ENCODE data around the gene COMMD1. TPM values are rescaled to one million over a fixed set of nuclear protein-coding genes. Genes with fewer than 3 reads are reported as not detected.
"Not testable (repeated sequence)": the region's sequence is repeated elsewhere in the genome, so short reads cannot be mapped to it uniquely, and the experiment has no call there.

COMMD1 gene
- total RNA-seq, 1 donor from 2014 or later: 39.7 TPM

DNA sequence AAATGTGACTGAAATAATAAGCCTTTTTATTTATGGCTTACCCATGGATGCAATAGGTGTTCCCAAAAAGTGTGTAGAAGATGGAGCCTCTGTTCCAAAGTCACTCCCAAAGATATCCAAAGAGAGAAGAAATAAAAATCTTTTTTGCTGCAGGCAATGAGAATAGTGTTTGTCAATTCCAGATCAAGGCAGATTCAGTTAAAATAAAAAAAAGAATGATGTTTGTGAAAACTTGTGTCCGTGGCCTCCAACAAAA is 43.9 kb downstream of the COMMD1 start:
- peaks cover 45% of the 10 kb centered on the region for H3K4me1 Mint-ChIP-seq (ENCODE audit: unreplicated experiment)
- H3K36me3 Mint-ChIP-seq (ENCODE audit: unreplicated experiment): peaks cover 8% of the 10 kb centered on the region
- no peak overlapping the region for H3K4me3 Mint-ChIP-seq (ENCODE audit: unreplicated experiment)
- no peak for DNase-seq (ENCODE audit: extremely low spot score, unreplicated experiment)
- H3K9me3 Mint-ChIP-seq (ENCODE audit: unreplicated experiment): no peaks in the 10 kb centered on the region
- no peaks in the 10 kb centered on the region for H3K27me3 Mint-ChIP-seq (ENCODE audit: unreplicated experiment)
- TF ChIP-seq, protein P1, sequence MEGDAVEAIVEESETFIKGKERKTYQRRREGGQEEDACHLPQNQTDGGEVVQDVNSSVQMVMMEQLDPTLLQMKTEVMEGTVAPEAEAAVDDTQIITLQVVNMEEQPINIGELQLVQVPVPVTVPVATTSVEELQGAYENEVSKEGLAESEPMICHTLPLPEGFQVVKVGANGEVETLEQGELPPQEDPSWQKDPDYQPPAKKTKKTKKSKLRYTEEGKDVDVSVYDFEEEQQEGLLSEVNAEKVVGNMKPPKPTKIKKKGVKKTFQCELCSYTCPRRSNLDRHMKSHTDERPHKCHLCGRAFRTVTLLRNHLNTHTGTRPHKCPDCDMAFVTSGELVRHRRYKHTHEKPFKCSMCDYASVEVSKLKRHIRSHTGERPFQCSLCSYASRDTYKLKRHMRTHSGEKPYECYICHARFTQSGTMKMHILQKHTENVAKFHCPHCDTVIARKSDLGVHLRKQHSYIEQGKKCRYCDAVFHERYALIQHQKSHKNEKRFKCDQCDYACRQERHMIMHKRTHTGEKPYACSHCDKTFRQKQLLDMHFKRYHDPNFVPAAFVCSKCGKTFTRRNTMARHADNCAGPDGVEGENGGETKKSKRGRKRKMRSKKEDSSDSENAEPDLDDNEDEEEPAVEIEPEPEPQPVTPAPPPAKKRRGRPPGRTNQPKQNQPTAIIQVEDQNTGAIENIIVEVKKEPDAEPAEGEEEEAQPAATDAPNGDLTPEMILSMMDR (IDR thresholded peaks at IDR 0.05): no peak
- peak overlapping the region; percentile 61 for H3K27ac Mint-ChIP-seq (ENCODE audit: unreplicated experiment)

GRCh38 chr2:61949714-61950560 is 44.5 kb downstream of the COMMD1 start:
- DNase-seq (ENCODE audit: extremely low spot score, unreplicated experiment): no peak
- H3K9me3 Mint-ChIP-seq (ENCODE audit: unreplicated experiment): no peaks in the 10 kb centered on the region
- H3K4me1 Mint-ChIP-seq (ENCODE audit: unreplicated experiment): peaks cover 42% of the 10 kb centered on the region
- H3K27ac Mint-ChIP-seq (ENCODE audit: unreplicated experiment): peak overlapping the region; percentile 61
- no peaks in the 10 kb centered on the region for H3K27me3 Mint-ChIP-seq (ENCODE audit: unreplicated experiment)
- TF ChIP-seq, protein P1 (IDR thresholded peaks at IDR 0.05): no peak
- H3K36me3 Mint-ChIP-seq (ENCODE audit: unreplicated experiment): peaks cover 6% of the 10 kb centered on the region
- H3K4me3 Mint-ChIP-seq (ENCODE audit: unreplicated experiment): no peak overlapping the region

- no peak overlapping the region for H3K27ac Mint-ChIP-seq (ENCODE audit: unreplicated experiment)
- peaks cover 35% of the 10 kb centered on the region for H3K4me1 Mint-ChIP-seq (ENCODE audit: unreplicated experiment)
Observed at GRCh38 chr2:61950571-61951315, 45.3 kb downstream of the COMMD1 start.

DNA sequence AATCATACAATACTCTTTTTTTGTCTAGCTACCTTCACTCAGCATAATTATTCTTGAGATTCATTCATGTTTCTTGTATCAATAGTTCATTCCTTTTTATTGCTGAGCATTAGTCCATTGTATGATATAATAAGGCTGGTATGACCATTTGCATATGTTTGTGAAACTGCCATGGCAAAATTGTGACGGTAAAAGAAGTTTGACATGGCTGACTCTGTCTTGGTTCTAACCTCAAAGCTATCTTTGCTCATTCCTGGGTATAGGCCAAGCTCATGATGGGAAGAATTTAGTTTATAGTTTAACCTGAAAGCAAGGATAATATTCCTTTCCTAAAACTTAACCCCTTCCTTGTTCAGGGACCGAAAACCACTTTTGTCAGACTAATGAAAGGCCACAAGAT is 46.4 kb downstream of the COMMD1 start:
- TF ChIP-seq, protein P1 (IDR thresholded peaks at IDR 0.05): no peak
- Mint-ChIP-seq H3K9me3 (ENCODE audit: unreplicated experiment) (no peaks in the 10 kb centered on the region), H3K27me3 (ENCODE audit: unreplicated experiment) (no peaks in the 10 kb centered on the region), H3K4me3 (ENCODE audit: unreplicated experiment) (no peak overlapping the region), H3K27ac (ENCODE audit: unreplicated experiment) (no peak overlapping the region), H3K4me1 (ENCODE audit: unreplicated experiment) (peaks cover 24% of the 10 kb centered on the region), H3K36me3 (ENCODE audit: unreplicated experiment) (peaks cover 6% of the 10 kb centered on the region)
- no peak for DNase-seq (ENCODE audit: extremely low spot score, unreplicated experiment)

More at GRCh38 chr2:61950571-61951315, 45.3 kb downstream of the COMMD1 start:
- Mint-ChIP-seq H3K9me3 (ENCODE audit: unreplicated experiment) (no peaks in the 10 kb centered on the region), H3K4me3 (ENCODE audit: unreplicated experiment) (no peak overlapping the region), H3K27me3 (ENCODE audit: unreplicated experiment) (no peaks in the 10 kb centered on the region), H3K36me3 (ENCODE audit: unreplicated experiment) (peaks cover 6% of the 10 kb centered on the region)
- TF ChIP-seq, protein P1 (IDR thresholded peaks at IDR 0.05): no peak
- DNase-seq (ENCODE audit: extremely low spot score, unreplicated experiment): no peak

GRCh38 chr2:61952288-61952687 is 46.8 kb downstream of the COMMD1 start:
- Mint-ChIP-seq H3K27me3 (ENCODE audit: unreplicated experiment) (no peaks in the 10 kb centered on the region), H3K4me1 (ENCODE audit: unreplicated experiment) (peaks cover 23% of the 10 kb centered on the region), H3K27ac (ENCODE audit: unreplicated experiment) (no peak overlapping the region), H3K4me3 (ENCODE audit: unreplicated experiment) (no peak overlapping the region), H3K36me3 (ENCODE audit: unreplicated experiment) (peaks cover 6% of the 10 kb centered on the region), H3K9me3 (ENCODE audit: unreplicated experiment) (no peaks in the 10 kb centered on the region)
- TF ChIP-seq, protein P1 (IDR thresholded peaks at IDR 0.05): no peak
- DNase-seq (ENCODE audit: extremely low spot score, unreplicated experiment): no peak

- not testable (repeated sequence) for DNase-seq (ENCODE audit: extremely low spot score, unreplicated experiment); H3K27ac Mint-ChIP-seq (ENCODE audit: unreplicated experiment); H3K36me3 Mint-ChIP-seq (ENCODE audit: unreplicated experiment); H3K9me3 Mint-ChIP-seq (ENCODE audit: unreplicated experiment); H3K4me3 Mint-ChIP-seq (ENCODE audit: unreplicated experiment); H3K27me3 Mint-ChIP-seq (ENCODE audit: unreplicated experiment)
- peaks cover 13% of the 10 kb centered on the region for H3K4me1 Mint-ChIP-seq (ENCODE audit: unreplicated experiment)
Observed at GRCh38 chr2:61954856-61955255, 49.4 kb downstream of the COMMD1 start.

Data from osteocyte (in vitro differentiated cells).